Type B pancreatic cell (in vitro differentiated cells): ENCODE results near the gene GAS2L1. TPM values are rescaled to one million over a fixed set of nuclear protein-coding genes. Genes with fewer than 3 reads are reported as not detected.

Experiments used
- DNase-seq: peaks from one replicate; pipeline ENCODE4 v3.0.0; 2021; ENCODE audit warnings: mixed read lengths; ENCODE audit not compliant: unreplicated experiment; ENCODE audit errors: extremely low spot score
- H3K27ac Mint-ChIP-seq: 2 replicates; pipeline ENCODE4 v1.8.0; 2021; ENCODE audit warnings: mild to moderate bottlenecking, mixed read lengths
- H3K27me3 Mint-ChIP-seq: 2 replicates; pipeline ENCODE4 v1.8.0; 2021; ENCODE audit warnings: mixed read lengths
- H3K36me3 Mint-ChIP-seq: 2 replicates; pipeline ENCODE4 v1.8.0; 2021; ENCODE audit warnings: mixed read lengths
- H3K4me1 Mint-ChIP-seq: one replicate; pipeline ENCODE4 v1.8.0; 2021; ENCODE audit warnings: mixed read lengths; ENCODE audit not compliant: unreplicated experiment
- H3K4me3 Mint-ChIP-seq: 2 replicates; pipeline ENCODE4 v1.8.0; 2021; ENCODE audit warnings: mild to moderate bottlenecking, mixed read lengths
- H3K9me3 Mint-ChIP-seq: 2 replicates; pipeline ENCODE4 v1.8.0; 2021; ENCODE audit warnings: mixed read lengths
- CTCF ChIP-seq: fragments of 200-600 bp; sonication (generic); conservative IDR thresholded peaks from 2 replicates; pipeline ENCODE4 v1.5.0; 2021; ENCODE audit warnings: antibody characterized with exemption, mild to moderate bottlenecking
- total RNA-seq: library from RNA; stranded (reverse); gene quantifications from 2 replicates; pipeline ENCODE4 v1.2.1, GENCODE V29; 2021; ENCODE audit warnings: low replicate concordance

GAS2L1 gene
- total RNA-seq, 1 donor from 2014 or later, result 13.5 TPM

DNA sequence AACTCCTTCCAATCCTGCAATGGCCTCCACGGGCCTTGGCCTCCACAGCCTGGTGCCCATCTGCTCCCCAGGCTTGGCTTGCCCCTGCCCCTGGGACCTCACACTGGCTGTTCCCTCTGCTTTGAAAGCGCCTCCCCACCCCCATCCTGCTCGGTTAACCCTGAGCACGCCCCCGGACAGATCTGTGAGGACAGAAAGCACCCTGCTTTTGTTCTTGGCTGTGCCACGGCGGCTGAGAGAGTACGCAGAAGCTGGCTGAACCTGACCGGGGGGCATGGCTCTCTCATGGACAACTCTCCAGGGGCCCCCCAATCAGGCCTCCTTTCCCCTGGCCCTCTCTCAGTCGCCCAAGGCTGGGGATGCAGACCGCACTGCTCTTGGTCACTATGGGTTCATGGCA lies 29.2 kb downstream of the GAS2L1 start:
- Mint-ChIP-seq H3K4me3 (no peak overlapping the region), H3K36me3 (peaks cover 8% of the 10 kb centered on the region), H3K27me3 (no peaks in the 10 kb centered on the region), H3K9me3 (no peaks in the 10 kb centered on the region), H3K27ac (no peak overlapping the region), H3K4me1 (peaks cover 4% of the 10 kb centered on the region)
- no peak for DNase-seq
- TF ChIP-seq CTCF, result no peak

DNA sequence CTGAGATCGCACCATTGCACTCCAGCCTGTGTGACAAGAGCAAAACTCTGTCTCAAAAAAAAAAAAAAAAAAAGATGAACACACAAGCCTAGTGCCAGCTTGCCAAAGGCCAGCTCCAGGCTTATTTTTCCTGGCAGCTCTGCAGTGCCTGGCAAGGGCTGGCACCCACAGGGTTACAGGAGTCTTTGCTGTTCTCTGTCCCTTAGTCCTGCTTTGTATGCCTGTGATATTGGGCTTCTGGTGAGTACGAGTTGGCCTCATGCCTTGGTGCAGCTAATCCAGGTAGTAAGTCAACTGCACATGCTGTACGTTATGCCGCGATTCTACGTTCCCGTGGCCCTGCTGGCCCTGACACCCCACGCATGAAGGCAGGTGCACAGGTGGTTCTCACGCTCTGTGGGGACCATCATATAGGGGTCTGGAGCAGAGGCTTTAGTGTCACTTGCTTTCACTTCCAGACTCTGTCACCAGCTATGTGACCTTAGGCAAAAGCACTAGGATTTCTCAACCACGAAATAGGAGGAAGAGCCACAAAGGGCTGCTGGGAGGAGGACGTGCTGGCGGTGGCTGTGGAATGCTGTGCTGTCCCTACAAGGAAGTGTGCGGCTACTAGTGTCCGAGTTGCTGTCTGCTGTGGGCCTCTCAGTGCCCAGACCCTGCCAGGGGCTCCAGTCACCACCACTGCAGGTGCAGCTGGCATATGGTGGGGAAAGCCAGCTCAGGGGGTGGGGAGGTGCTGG lies 30.5 kb downstream of the GAS2L1 start:
- Mint-ChIP-seq H3K4me1 (no peaks in the 10 kb centered on the region), H3K27ac (no peak overlapping the region), H3K4me3 (no peak overlapping the region), H3K9me3 (no peaks in the 10 kb centered on the region), H3K27me3 (no peaks in the 10 kb centered on the region), H3K36me3 (peaks cover 9% of the 10 kb centered on the region)
- DNase-seq, result no peak
- TF ChIP-seq CTCF, result no peak

- H3K4me3 Mint-ChIP-seq, result no peak overlapping the region
- H3K36me3 Mint-ChIP-seq, result peaks cover 12% of the 10 kb centered on the region
- DNase-seq, result no peak
- TF ChIP-seq CTCF, result no peak
- H3K4me1 Mint-ChIP-seq, result peaks cover 3% of the 10 kb centered on the region
- no peak overlapping the region for H3K27ac Mint-ChIP-seq
- H3K9me3 Mint-ChIP-seq, result no peaks in the 10 kb centered on the region
- H3K27me3 Mint-ChIP-seq, result no peaks in the 10 kb centered on the region
Observed at GRCh38 chr22:29337631-29338284, 31.3 kb downstream of the GAS2L1 start.

- no peak overlapping the region for H3K27ac Mint-ChIP-seq
- TF ChIP-seq CTCF, result no peak
- H3K9me3 Mint-ChIP-seq, result no peaks in the 10 kb centered on the region
- H3K36me3 Mint-ChIP-seq, result peaks cover 12% of the 10 kb centered on the region
- H3K27me3 Mint-ChIP-seq, result no peaks in the 10 kb centered on the region
- H3K4me1 Mint-ChIP-seq, result peaks cover 9% of the 10 kb centered on the region
- H3K4me3 Mint-ChIP-seq, result no peak overlapping the region
- no peak for DNase-seq
Observed at GRCh38 chr22:29338398-29338797, 31.9 kb downstream of the GAS2L1 start.

DNA sequence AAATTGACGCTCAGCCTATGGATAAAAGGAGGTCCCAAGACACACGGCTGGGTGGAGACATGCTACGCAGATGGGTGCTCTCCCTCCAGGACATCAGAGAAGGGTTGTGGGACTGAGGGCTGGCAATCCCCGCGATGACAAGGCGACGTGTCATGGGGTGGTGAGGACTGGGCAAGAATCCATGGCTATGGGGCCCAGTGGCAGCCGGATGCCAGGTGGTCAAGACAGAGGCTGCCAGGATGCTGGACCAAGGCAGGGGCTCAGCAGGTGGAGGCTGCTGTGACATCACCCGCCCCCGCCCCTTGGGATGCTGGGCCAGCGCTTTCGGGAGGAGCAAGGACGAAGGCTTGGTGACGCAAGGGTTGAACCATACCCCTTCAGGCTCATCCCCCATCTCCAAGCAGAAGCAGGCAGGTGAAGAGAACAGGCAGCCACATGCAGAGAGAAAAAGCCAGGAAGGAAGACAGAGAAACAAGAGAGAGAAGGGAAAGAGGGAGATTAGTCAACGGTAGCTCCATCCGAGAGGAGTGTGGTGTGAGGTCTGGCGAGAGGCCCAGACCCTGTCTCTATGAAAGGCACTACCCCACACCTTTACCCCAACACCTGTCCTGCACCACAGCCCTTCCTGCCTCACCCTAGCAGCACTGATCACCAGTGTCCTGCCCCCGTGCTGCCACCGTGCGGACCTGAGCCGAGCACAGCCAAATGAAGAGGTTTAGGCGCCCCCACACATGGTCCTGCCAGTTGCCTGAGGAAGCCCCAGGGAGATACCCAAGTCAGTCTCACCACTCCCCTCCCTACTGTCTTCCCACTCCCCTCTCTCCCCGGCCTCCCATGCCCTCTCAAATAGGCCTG lies 33.2 kb downstream of the GAS2L1 start:
- Mint-ChIP-seq H3K27ac (no peak overlapping the region), H3K36me3 (peaks cover 15% of the 10 kb centered on the region), H3K9me3 (no peaks in the 10 kb centered on the region), H3K4me1 (peaks cover 16% of the 10 kb centered on the region), H3K27me3 (no peaks in the 10 kb centered on the region), H3K4me3 (no peak overlapping the region)
- no peak for TF ChIP-seq CTCF
- no peak for DNase-seq
